ENCODE data around the gene SLC6A6. TPM values are rescaled to one million over a fixed set of nuclear protein-coding genes. Genes with fewer than 3 reads are reported as not detected.

Gene SLC6A6
- total RNA-seq, 1 donor from 2014 or later, result 3.8 TPM

GRCh38 chr3:14509796-14510100 lies 107.3 kb downstream of the SLC6A6 start:
- peaks cover 14% of the 10 kb centered on the region for H3K27me3 ChIP-seq (ENCODE audit: control insufficient read depth, insufficient read depth, low read length)
- no peak for TF ChIP-seq CTCF (IDR thresholded peaks at IDR 0.05; ENCODE audit: insufficient read depth, low read length, poor library complexity, severe bottlenecking)
- H3K4me3 ChIP-seq (ENCODE audit: low read depth, low read length), result no peak overlapping the region
- DNase-seq (ENCODE audit: low read depth), result no peak
- H3K36me3 ChIP-seq (ENCODE audit: control insufficient read depth, insufficient read depth, low read length), result no peaks in the 10 kb centered on the region

GRCh38 chr3:14510838-14511622 lies 108.6 kb downstream of the SLC6A6 start:
- peaks cover 14% of the 10 kb centered on the region for H3K27me3 ChIP-seq (ENCODE audit: control insufficient read depth, insufficient read depth, low read length)
- no peaks in the 10 kb centered on the region for H3K36me3 ChIP-seq (ENCODE audit: control insufficient read depth, insufficient read depth, low read length)
- H3K4me3 ChIP-seq (ENCODE audit: low read depth, low read length), result no peak overlapping the region
- DNase-seq (ENCODE audit: low read depth), result no peak
- TF ChIP-seq CTCF (IDR thresholded peaks at IDR 0.05; ENCODE audit: insufficient read depth, low read length, poor library complexity, severe bottlenecking), result no peak

- no peak for TF ChIP-seq CTCF (IDR thresholded peaks at IDR 0.05; ENCODE audit: insufficient read depth, low read length, poor library complexity, severe bottlenecking)
- DNase-seq (ENCODE audit: low read depth), result no peak
- H3K27me3 ChIP-seq (ENCODE audit: control insufficient read depth, insufficient read depth, low read length), result peaks cover 14% of the 10 kb centered on the region
- no peaks in the 10 kb centered on the region for H3K36me3 ChIP-seq (ENCODE audit: control insufficient read depth, insufficient read depth, low read length)
- no peak overlapping the region for H3K4me3 ChIP-seq (ENCODE audit: low read depth, low read length)
Measured at GRCh38 chr3:14511623-14512280, 109.3 kb downstream of the SLC6A6 start.

- Histone ChIP-seq H3K27me3 (ENCODE audit: control insufficient read depth, insufficient read depth, low read length) (peaks cover 14% of the 10 kb centered on the region), H3K36me3 (ENCODE audit: control insufficient read depth, insufficient read depth, low read length) (no peaks in the 10 kb centered on the region), H3K4me3 (ENCODE audit: low read depth, low read length) (no peak overlapping the region)
- TF ChIP-seq CTCF (IDR thresholded peaks at IDR 0.05; ENCODE audit: insufficient read depth, low read length, poor library complexity, severe bottlenecking), result no peak
- DNase-seq (ENCODE audit: low read depth), result no peak
Measured at GRCh38 chr3:14512281-14512941, 110.0 kb downstream of the SLC6A6 start.

GRCh38 chr3:14512942-14513327 lies 110.5 kb downstream of the SLC6A6 start:
- no peak for TF ChIP-seq CTCF (IDR thresholded peaks at IDR 0.05; ENCODE audit: insufficient read depth, low read length, poor library complexity, severe bottlenecking)
- H3K36me3 ChIP-seq (ENCODE audit: control insufficient read depth, insufficient read depth, low read length), result no peaks in the 10 kb centered on the region
- H3K27me3 ChIP-seq (ENCODE audit: control insufficient read depth, insufficient read depth, low read length), result peaks cover 16% of the 10 kb centered on the region
- no peak for DNase-seq (ENCODE audit: low read depth)
- no peak overlapping the region for H3K4me3 ChIP-seq (ENCODE audit: low read depth, low read length)
